ENCODE results near the gene CC2D2A.

DNA sequence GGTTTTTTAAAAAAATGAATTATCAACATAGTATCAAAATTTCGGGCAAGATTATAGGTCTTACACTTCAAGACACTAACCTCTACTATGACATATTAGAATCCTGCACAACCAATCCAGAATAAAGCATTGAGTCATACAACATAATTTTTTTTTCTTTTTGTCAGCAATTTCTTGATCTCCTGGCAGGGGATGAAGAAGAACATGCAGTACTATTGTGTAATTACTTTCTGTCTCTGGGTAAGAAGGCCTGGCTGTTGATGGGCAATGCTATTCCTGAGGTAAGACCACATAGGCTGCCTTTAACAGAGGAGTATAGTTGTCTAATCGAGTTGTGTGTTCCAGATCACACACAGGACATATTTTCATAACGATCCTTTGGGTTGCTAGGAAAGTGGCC, 118.0 kb downstream of the CC2D2A start:
- TF ChIP-seq, protein P1, sequence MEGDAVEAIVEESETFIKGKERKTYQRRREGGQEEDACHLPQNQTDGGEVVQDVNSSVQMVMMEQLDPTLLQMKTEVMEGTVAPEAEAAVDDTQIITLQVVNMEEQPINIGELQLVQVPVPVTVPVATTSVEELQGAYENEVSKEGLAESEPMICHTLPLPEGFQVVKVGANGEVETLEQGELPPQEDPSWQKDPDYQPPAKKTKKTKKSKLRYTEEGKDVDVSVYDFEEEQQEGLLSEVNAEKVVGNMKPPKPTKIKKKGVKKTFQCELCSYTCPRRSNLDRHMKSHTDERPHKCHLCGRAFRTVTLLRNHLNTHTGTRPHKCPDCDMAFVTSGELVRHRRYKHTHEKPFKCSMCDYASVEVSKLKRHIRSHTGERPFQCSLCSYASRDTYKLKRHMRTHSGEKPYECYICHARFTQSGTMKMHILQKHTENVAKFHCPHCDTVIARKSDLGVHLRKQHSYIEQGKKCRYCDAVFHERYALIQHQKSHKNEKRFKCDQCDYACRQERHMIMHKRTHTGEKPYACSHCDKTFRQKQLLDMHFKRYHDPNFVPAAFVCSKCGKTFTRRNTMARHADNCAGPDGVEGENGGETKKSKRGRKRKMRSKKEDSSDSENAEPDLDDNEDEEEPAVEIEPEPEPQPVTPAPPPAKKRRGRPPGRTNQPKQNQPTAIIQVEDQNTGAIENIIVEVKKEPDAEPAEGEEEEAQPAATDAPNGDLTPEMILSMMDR (conservative IDR thresholded peaks at IDR 0.05; ENCODE audit: low read length) = no peak
- no peak for TF ChIP-seq EZH2phosphoT487 (IDR thresholded peaks at IDR 0.05; ENCODE audit: borderline replicate concordance, low read depth, low read length)
